SK-N-SH treated with all-trans-retinoic acid at 6 μM for 48 hours (cell line): Measurements from ENCODE around the gene SF1.

Experiments used
- ARNTL ChIP-seq: fragments of 450-650 bp; formaldehyde crosslinking; IDR thresholded peaks from 2 replicates; pipeline ENCODE4 v1.5.0; 2020; ENCODE audit warnings: low read depth, mild to moderate bottlenecking, moderate library complexity, borderline replicate concordance
- BACH2 ChIP-seq: fragments of 250-450 bp; sonication (Bioruptor Pico); IDR thresholded peaks from 2 replicates; pipeline ENCODE4 v1.9.0; 2021; ENCODE audit warnings: mild to moderate bottlenecking, borderline replicate concordance
- CREB5 ChIP-seq: fragments of 250-450 bp; sonication (Bioruptor Pico); IDR thresholded peaks from 2 replicates; pipeline ENCODE4 v1.5.1; 2020; ENCODE audit warnings: low read depth, mild to moderate bottlenecking, moderate library complexity
- CSDC2 ChIP-seq: fragments of 250-450 bp; sonication (Bioruptor Pico); IDR thresholded peaks from 2 replicates; pipeline ENCODE4 v1.5.0; 2020; ENCODE audit warnings: mild to moderate bottlenecking, moderate library complexity
- GLIS3 ChIP-seq: fragments of 250-450 bp; sonication (Bioruptor Pico); IDR thresholded peaks from 2 replicates; pipeline ENCODE4 v1.5.0; 2020; ENCODE audit warnings: mild to moderate bottlenecking, moderate library complexity
- ISL1 ChIP-seq: fragments of 250-450 bp; sonication (Bioruptor Pico); IDR thresholded peaks from 2 replicates; pipeline ENCODE4 v2.1.2; 2022; ENCODE audit warnings: mild to moderate bottlenecking, moderate library complexity
- OSR1 ChIP-seq: fragments of 250-450 bp; sonication (Bioruptor Pico); IDR thresholded peaks from 2 replicates; pipeline ENCODE4 v1.8.0; 2022; ENCODE audit warnings: moderate library complexity, mild to moderate bottlenecking, inconsistent platforms
- POU6F1 ChIP-seq: fragments of 250-450 bp; sonication (Bioruptor Pico); IDR thresholded peaks from 2 replicates; pipeline ENCODE4 v1.8.0; 2021; ENCODE audit warnings: low read depth, mild to moderate bottlenecking, moderate library complexity, borderline replicate concordance
- ZFP30 ChIP-seq: fragments of 450-650 bp; formaldehyde crosslinking; IDR thresholded peaks from 2 replicates; pipeline ENCODE4 v1.5.0; 2022; ENCODE audit warnings: mild to moderate bottlenecking, moderate library complexity
- ZNF70 ChIP-seq: fragments of 450-650 bp; formaldehyde crosslinking; IDR thresholded peaks from 2 replicates; pipeline ENCODE4 v1.5.0; 2020; ENCODE audit warnings: mild to moderate bottlenecking, moderate library complexity
- TF ChIP-seq, protein P1 (sequence below): fragments of 250-450 bp; sonication (Bioruptor Pico); IDR thresholded peaks from 2 replicates; pipeline ENCODE4 v1.5.1; 2021; ENCODE audit warnings: mild to moderate bottlenecking, moderate library complexity

- TF ChIP-seq POU6F1 (CRISPR knock-in tag) (no peak), ZNF70 (CRISPR knock-in tag) (no peak), CSDC2 (CRISPR knock-in tag) (no peak), BACH2 (CRISPR knock-in tag) (no peak), GLIS3 (CRISPR knock-in tag) (no peak), ARNTL (CRISPR knock-in tag) (no peak), ZFP30 (CRISPR knock-in tag) (no peak), CREB5 (CRISPR knock-in tag) (no peak), OSR1 (no peak), ISL1 (CRISPR knock-in tag) (no peak)
- TF ChIP-seq, protein P1, sequence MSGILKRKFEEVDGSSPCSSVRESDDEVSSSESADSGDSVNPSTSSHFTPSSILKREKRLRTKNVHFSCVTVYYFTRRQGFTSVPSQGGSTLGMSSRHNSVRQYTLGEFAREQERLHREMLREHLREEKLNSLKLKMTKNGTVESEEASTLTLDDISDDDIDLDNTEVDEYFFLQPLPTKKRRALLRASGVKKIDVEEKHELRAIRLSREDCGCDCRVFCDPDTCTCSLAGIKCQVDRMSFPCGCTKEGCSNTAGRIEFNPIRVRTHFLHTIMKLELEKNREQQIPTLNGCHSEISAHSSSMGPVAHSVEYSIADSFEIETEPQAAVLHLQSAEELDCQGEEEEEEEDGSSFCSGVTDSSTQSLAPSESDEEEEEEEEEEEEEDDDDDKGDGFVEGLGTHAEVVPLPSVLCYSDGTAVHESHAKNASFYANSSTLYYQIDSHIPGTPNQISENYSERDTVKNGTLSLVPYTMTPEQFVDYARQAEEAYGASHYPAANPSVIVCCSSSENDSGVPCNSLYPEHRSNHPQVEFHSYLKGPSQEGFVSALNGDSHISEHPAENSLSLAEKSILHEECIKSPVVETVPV = no peak
Observed at GRCh38 chr11:64721359-64721699, 57.0 kb downstream of the SF1 start.
